Measurements from ENCODE around the gene PPAN. TPM values are rescaled to one million over a fixed set of nuclear protein-coding genes. Genes with fewer than 3 reads are reported as not detected.

Gene PPAN
- total RNA-seq, 1 experiment from 2014 or later = 101 TPM

Other genes starting within 250 kb of the PPAN start
- gene OLFM2, start 169.8 kb upstream of the PPAN start, total RNA-seq (2021; ENCODE audit: unreplicated experiment) = 19.9 TPM
- gene COL5A3, start 95.9 kb upstream of the PPAN start, total RNA-seq (2021; ENCODE audit: unreplicated experiment) = 0.15 TPM
- gene RDH8, start 92.9 kb upstream of the PPAN start, total RNA-seq (2021; ENCODE audit: unreplicated experiment) = not detected
- gene SHFL, start 20.0 kb upstream of the PPAN start, total RNA-seq (2021; ENCODE audit: unreplicated experiment) = 18.5 TPM
- gene ANGPTL6, start 3.7 kb upstream of the PPAN start, total RNA-seq (2021; ENCODE audit: unreplicated experiment) = not detected
- gene P2RY11, start 5.3 kb downstream of the PPAN start, total RNA-seq (2021; ENCODE audit: unreplicated experiment) = 43.8 TPM
- gene EIF3G, start 13.5 kb downstream of the PPAN start, total RNA-seq (2021; ENCODE audit: unreplicated experiment) = 254 TPM
- gene DNMT1, start 88.6 kb downstream of the PPAN start, total RNA-seq (2021; ENCODE audit: unreplicated experiment) = 235 TPM
- gene S1PR2, start 125.0 kb downstream of the PPAN start, total RNA-seq (2021; ENCODE audit: unreplicated experiment) = 6.1 TPM
- 146 TPM for gene MRPL4, start 145.9 kb downstream of the PPAN start, total RNA-seq (2021; ENCODE audit: unreplicated experiment)
- 5.0 TPM for gene ICAM1, start 164.8 kb downstream of the PPAN start, total RNA-seq (2021; ENCODE audit: unreplicated experiment)
- gene ICAM4, start 180.6 kb downstream of the PPAN start, total RNA-seq (2021; ENCODE audit: unreplicated experiment) = not detected
- 53.9 TPM for gene ICAM5, start 183.6 kb downstream of the PPAN start, total RNA-seq (2021; ENCODE audit: unreplicated experiment)
- gene ZGLP1, start 203.5 kb downstream of the PPAN start, total RNA-seq (2021; ENCODE audit: unreplicated experiment) = 5.0 TPM
- 21.0 TPM for gene FDX2, start 209.7 kb downstream of the PPAN start, total RNA-seq (2021; ENCODE audit: unreplicated experiment)
- 71.0 TPM for gene RAVER1, start 227.2 kb downstream of the PPAN start, total RNA-seq (2021; ENCODE audit: unreplicated experiment)
- 8.3 TPM for gene ICAM3, start 233.3 kb downstream of the PPAN start, total RNA-seq (2021; ENCODE audit: unreplicated experiment)